Lower leg skin (tissue), 4 donors: ENCODE results near the gene C11orf54. TPM values are rescaled to one million over a fixed set of nuclear protein-coding genes. Genes with fewer than 3 reads are reported as not detected.
"Not testable (repeated sequence)": the region's sequence is repeated elsewhere in the genome, so short reads cannot be mapped to it uniquely, and the experiment has no call there.

Experiments used
- DNase-seq, 2 donors: peaks; one replicate each; pipeline ENCODE4 v3.0.0-alpha.2; 2019; ENCODE audit warnings: low spot score in 2 of 2
- H3K4me3 ChIP-seq: fragments of 200-600 bp; sonication (generic); 2 replicates; pipeline ENCODE4 v1.5.1; 2017; ENCODE audit warnings: mild to moderate bottlenecking, low read depth; ENCODE audit not compliant: poor library complexity, severe bottlenecking
- CTCF ChIP-seq, 3 donors: fragments of 450-650 bp; IDR thresholded peaks; one replicate each; pipeline ENCODE4 v1.5.1; 2016; ENCODE audit warnings: antibody characterized with exemption in 3 of 3, mild to moderate bottlenecking in 3 of 3, moderate library complexity in 2 of 3
- POLR2A ChIP-seq, 2 donors: fragments of 450-650 bp; IDR thresholded peaks; one replicate each; pipeline ENCODE4 v1.6.1; 2016 to 2017; ENCODE audit warnings: antibody characterized with exemption in 2 of 2, mild to moderate bottlenecking in 1 of 2, moderate library complexity in 1 of 2
- WGBS, 2 donors: methylation state at CpG; one replicate each; pipeline ENCODE4 v1.1.5; 2018; 5-methylcytosine and 5-hydroxymethylcytosine counted together
- intact Hi-C: fragments of 100-400 bp; cut with DNase I; formaldehyde crosslinking; loops from one replicate; pipeline ENCODE4 v1.15.0; 2023; ENCODE audit warnings: low total_unique reads
- total RNA-seq, 4 donors: library from RNA; depleted of rRNA; stranded (reverse); fragments of >200 nt; gene quantifications; one replicate each; pipeline ENCODE4 v1.1.0, GENCODE V29; 2016

Gene C11orf54
- total RNA-seq, 4 donors from 2014 or later: 25.3 to 35.7 (median 32.5) TPM

GRCh38 chr11:93743291-93743690, 1.8 kb downstream of the C11orf54 start:
- no peak for DNase-seq
- intact Hi-C loops: no loop called here
- TF ChIP-seq CTCF (IDR thresholded peaks at IDR 0.05): no peak
- no peak for TF ChIP-seq POLR2A (IDR thresholded peaks at IDR 0.05)
- no peak overlapping the region for H3K4me3 ChIP-seq
- 91 to 96% methylated on average over 21 to 23 of the region's 23 CpGs for WGBS, 2 donors

- intact Hi-C loops: no loop called here
- DNase-seq: no peak
- H3K4me3 ChIP-seq: no peak overlapping the region
- TF ChIP-seq CTCF (IDR thresholded peaks at IDR 0.05): no peak
- TF ChIP-seq POLR2A (IDR thresholded peaks at IDR 0.05): no peak
- WGBS, 2 donors: 69 to 80% methylated on average over 7 of the region's 7 CpGs
These were observed 3.2 kb downstream of the C11orf54 start for GRCh38 chr11:93744669-93745004.

GRCh38 chr11:93745005-93745755, 3.7 kb downstream of the C11orf54 start:
- DNase-seq, intact Hi-C loops, H3K4me3 ChIP-seq: not testable (repeated sequence)
- 62 to 69% methylated on average over 12 of the region's 12 CpGs for WGBS, 2 donors

GRCh38 chr11:93746101-93746500, 4.6 kb downstream of the C11orf54 start:
- intact Hi-C loops: no loop called here
- no peak overlapping the region for H3K4me3 ChIP-seq
- WGBS, 2 donors: 71 to 92% methylated on average over 2 of the region's 2 CpGs
- DNase-seq: no peak
- TF ChIP-seq CTCF (IDR thresholded peaks at IDR 0.05) (no peak), POLR2A (IDR thresholded peaks at IDR 0.05) (no peak)

- TF ChIP-seq POLR2A (IDR thresholded peaks at IDR 0.05): no peak
- TF ChIP-seq CTCF (IDR thresholded peaks at IDR 0.05): no peak
- 79 to 92% methylated on average over 1 of the region's 1 CpG for WGBS, 2 donors
- intact Hi-C loops: no loop called here
- no peak for DNase-seq
- no peak overlapping the region for H3K4me3 ChIP-seq
These were observed 5.7 kb downstream of the C11orf54 start for GRCh38 chr11:93747122-93747521.

- 83 to 89% methylated on average over 1 of the region's 1 CpG for WGBS, 2 donors
- intact Hi-C loops: no loop called here
These were observed 9.5 kb downstream of the C11orf54 start for GRCh38 chr11:93751001-93751400.

More at GRCh38 chr11:93751001-93751400, 9.5 kb downstream of the C11orf54 start:
- H3K4me3 ChIP-seq: no peak overlapping the region
- TF ChIP-seq CTCF (IDR thresholded peaks at IDR 0.05) (no peak), POLR2A (IDR thresholded peaks at IDR 0.05) (no peak)
- DNase-seq: no peak
